NOMO-1 treated with dmso at 0.1 percent for 144 hours (cell line): ENCODE data around the gene MEGF10.
"Not testable (repeated sequence)": the region's sequence is repeated elsewhere in the genome, so short reads cannot be mapped to it uniquely, and the experiment has no call there.

Source experiments
- DNase-seq: peaks from one replicate; lab custom pipeline; 2025; ENCODE audit not compliant: unreplicated experiment; lab: John Stamatoyannopoulos, UW

The MEGF10 gene

DNA sequence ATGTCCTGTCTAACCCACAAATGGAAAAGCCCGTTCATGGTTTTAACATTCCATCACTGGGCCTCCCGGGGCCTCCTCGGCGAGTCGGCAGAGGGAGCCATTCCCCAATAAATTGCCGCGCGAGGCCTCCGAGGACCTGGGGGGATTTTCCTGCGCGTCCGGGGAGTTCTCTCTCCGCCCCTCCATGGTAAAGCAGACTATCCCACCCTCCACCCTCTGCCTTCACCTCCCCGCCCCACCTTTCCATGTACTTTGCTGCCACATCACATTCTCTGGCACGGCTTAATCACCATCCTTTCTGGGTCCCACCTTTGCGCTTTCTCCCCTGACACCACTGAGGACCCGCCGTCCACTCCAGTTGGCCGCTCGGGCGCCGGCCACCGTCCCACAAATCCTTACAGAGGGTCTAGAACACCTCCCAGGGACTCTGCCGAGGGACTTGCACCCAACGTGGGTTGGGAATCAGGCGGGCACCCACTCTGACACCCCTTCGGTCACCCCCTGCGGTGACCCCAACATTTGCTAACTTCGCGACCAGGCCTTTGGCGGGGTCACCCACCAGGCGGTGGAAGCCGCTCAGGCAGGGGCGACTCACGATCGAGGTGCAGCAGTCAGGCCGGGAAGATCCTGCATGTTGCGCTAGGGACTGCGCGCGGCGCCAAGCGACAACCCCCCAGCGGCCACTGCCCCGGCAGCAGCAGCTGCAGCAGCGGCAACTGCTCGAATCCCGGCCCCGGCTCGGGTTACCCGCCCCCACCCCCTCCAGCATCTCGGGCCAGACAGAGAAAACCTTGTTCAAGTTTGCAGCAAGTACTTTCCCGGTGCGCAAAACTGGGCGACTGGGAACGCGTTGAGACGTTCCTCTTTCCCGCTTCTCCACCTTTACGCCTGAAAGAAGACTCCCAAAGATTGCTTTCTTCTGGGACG lies at the start of gene MEGF10:
Gene MEGF10 (plus strand): TSS at position 778 of the 927 bp plus-strand sequence. CDS start 40,513 bp downstream, outside the sequence.
- no peak for DNase-seq

DNA sequence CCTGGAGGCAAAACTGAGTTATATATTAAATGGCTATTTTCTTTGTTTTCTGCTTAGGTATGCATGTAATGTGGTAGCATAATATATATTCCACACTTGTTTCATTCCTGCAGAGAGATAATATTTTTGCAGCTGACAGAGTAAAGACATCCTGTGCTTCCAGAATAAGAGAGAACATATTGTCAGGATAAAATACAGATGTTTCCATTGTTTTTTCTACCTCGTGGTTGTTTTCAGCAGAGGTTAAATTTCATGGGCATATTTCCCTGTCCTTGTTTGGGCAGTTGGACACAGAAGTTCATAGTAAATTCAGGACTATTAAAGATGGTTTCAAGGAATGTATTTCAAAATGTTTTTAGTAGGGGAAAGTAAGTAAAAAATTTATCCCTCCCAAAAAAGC lies 47.6 kb upstream of the MEGF10 start:
- DNase-seq = no peak

DNA sequence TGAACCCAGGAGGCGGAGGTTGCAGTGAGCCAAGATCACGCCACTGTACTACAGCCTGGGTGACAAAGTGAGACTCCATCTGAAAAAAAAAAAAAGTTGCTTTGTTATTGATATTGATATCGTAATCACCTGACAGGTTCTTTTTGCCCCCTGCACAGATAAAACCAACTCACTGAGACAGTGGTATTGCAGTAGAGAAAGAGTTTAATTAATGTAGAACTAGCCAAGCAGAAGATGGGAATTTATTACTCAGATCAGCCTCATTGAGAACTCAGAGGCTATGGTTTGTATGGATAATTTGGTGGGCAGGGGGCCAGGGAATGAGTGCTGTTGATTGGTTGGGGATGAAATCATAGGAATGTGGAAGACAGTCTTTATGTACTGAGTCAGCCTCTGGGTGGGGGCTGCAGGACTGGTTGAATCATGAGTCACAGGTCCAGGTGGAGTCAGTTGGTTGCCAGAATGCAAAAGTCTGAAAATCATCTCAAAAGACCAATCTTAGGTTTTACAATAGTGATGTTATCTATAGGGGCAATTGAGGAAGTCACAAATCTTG lies 35.8 kb upstream of the MEGF10 start:
- no peak for DNase-seq

DNA sequence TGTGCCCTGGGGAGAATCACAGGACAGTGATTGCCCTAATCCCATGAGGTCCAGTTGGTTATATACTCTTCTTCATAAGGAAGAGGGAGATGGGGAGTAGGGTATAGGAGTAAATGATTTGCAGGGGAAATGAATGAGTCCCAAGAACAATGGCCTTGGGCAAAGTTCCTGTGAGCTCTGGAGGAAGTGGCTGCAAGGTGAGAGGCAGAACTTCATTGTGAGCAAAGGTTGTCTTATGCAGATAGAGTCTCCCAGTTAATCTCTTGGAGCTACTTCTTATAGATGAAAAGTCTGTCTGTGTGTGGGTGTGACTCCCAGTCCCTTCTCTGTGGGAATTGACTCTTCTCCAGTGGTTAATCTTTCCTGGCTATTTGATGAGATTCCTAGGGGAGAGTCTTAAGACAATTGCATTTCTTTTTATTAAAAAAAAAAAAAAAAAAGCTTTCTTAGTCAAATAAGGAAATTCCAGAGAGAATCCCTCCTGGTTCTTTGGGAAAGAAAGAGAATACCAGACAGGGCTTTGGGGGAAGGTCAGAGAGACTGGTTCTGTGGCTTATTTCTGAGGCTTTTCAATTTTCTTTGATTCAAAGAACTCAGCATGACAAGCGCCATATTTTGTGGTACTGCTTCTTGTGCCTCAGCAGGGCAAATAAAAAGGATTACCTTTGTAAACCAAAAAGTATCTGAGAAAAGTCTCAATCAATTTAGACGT lies 33.6 kb upstream of the MEGF10 start:
- no peak for DNase-seq

DNA sequence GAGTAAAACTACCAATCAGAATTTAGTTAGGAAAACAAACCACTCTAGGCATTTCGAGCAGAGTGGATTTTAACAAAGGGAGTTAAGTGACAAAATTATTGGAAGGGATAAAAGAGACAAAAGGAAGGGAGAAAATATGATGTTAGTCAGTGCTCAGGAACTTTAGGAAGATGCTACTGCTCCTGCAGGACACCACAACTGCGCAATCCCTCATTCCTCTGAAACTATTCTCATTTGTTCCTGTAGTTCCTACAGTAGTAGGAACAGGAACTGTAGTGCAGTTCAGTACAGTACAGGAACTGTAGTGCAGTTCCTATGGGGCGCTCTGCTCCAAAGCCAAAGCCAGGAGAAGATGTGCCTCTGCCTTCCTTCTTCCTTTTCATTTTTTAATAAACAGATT lies 29.9 kb upstream of the MEGF10 start:
- DNase-seq = no peak

DNA sequence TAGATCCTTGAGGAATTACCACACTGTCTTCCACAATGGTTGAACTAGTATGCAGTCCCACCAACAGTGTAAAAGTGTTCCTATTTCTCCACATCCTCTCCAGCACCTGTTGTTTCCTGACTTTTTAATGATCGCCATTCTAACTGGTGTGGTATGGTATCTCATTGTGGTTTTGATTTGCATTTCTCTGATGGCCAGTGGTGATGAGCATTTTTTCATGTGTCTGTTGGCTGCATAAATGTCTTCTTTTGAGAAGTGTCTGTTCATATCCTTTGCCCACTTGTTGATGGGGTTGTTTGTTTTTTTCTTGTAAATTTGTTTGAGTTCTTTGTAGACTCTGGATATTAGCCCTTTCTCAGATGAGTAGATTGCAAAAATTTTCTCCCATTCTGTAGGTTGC lies 25.1 kb upstream of the MEGF10 start:
- DNase-seq = not testable (repeated sequence)

DNA sequence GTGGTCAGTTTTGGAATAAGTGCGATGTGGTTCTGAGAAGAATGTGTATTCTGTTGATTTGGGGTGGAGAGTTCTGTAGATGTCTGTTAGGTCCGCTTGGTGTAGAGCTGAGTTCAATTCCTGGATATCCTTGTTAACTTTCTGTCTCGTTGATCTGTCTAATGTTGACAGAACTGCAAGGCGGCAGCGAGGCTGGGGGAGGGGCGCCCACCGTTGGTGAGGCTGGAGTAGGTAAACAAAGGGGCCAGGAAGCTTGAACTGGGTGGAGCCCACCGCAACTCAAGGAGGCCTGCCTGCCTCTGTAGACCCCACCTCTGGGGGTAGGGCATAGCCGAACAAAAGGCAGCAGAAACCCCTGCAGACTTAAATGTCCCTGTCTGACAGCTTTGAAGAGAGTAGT lies 22.3 kb upstream of the MEGF10 start:
- DNase-seq = not testable (repeated sequence)

DNA sequence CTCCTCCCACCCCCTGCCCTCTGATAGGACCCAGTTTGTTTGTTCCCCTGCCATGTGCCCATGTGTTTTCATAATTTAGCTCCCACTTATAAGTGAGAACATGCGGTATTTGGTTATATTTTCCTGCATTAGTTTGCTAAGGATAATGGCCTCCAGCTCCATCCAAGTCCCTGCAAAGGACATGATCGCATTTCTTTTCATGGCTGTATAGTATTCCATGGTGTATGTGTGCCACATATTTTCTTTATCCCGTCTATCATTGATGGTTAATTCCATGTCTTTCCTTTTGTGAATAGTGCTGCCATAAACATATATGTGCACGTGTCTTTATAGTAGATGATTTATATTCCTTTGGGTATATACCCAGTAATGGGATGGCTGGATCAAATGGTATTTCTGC lies 19.9 kb upstream of the MEGF10 start:
- not testable (repeated sequence) for DNase-seq

DNA sequence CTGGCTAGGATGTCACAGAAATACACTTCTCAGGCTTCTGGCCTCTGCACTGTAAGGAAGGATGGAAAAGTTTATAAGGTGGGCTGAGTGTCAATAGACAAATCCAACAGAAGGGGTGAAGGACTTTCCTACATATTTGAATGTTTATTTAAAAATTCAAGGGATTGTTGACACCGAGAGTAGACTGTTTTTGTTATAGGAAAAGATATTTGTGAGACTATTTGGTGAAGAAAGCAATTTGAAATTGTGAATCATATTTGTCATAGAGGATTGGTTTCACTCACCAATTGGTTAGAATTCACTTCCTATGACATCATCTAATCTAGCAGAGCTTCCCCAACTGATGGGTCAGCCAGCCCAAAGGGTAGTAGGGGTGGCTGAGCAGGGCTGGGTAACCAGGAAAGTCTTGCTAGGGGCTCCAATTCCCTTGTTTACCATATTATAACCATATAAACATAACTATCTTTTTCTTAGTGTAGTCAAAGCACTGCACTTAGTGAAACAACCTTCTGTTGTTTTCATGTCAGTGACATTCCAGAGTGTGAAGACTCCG lies 14.9 kb upstream of the MEGF10 start:
- no peak for DNase-seq

DNA sequence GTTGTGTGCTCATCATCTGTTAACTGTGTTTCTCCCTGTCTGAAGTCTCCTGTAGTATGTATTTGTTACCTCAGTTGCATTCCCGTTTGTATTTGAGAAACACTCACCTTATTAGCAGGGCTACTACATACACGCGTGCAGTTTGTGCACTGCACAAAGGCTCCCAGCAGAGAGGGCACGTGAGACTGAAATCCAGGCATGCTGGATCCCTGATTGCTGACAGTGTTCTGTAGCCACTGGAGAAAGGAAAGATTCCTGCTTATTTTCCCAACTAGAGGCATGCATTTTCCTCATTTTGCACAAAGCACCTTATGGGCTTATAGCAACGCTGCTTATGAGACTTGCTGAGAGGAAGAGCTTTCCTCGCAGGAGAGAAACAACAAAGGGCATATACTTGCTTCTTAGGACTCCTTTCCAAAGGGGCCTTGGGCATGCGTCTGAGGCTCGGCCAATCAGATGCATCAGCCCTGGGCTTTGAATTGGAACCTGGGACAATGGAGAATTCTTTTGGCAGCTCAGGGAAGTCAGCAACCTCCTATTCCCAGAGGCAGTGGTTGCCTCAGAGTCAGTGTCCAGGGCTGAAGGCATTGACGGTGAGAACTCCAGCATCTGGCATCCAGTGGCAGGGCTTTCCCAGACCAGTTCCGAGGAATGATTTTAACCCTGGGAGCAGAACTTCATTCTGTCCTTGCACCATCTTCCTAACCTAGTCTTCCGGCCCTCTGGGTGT lies 9.9 kb upstream of the MEGF10 start:
- DNase-seq = no peak

DNA sequence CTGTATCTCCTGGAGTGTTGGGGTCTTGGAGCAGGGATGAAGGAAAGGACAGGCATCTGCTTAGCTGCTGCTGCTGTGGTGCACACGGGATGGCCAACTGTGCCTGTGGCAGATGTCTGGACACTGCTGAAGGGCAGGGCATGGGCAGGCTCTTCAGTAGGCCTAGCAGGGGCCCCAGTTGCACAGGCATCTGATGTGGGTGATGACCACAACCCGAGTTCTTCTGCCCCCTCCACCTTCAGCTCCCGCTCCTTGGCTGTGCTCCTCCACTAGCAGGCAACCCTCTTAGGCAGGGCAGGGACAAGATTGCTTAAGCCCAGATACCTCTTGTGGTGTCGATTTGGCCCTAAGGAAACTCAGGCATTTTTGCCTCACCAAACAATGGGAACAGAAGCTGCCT lies 9.0 kb upstream of the MEGF10 start:
- DNase-seq = no peak

DNA sequence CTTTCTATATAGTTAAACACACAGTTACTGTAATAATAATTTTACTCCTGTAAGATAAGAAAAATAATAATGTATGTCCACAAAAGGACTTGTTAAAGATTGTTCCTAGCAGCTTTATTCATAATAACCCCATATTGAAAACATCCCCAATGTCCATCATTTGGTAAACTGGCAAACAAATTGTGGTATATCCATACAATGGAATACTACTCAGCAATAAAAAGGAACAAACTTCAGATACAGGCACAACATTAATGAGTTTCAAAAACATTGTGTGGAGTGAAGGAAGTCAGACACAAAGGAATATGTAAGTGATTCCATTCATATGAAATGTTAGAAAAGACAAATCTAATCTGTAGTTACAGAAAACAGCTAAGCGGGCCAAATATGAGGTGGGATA lies 1.9 kb upstream of the MEGF10 start:
- no peak for DNase-seq

DNA sequence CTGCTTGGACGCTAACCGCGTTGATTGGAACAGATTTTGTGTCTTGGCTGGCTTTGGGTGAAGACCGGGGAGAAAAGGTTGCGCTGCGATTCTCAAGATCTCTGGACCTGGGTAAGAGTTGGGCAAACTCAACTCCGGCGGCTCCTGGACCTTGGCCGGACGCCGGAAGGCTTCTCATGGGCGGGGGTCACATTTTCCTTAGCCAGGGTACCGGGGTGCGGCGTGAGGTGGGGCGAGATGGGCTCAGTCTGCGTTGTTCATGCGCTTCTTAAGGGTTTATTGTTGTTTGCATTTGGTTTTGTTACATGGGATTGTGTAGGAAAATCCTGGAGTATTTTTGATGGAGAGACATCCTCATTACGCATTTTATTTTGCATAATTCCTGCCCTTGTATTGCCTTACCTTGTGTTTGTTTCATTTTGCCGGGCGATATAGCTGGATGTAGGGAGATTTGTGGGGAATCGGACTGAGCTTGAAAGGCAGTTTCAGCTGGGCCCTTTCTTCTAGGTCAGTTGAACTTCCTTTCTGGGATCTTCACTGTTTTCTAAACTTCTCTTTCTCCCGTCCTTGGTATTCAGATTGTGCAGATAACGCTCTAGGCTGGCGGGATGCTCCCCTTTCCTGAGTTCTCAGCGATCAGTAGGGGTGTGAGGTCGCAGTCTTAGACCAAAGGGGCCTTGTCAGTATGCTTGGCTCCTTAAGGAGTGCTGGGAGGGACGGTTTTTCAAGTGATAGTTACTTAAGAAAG lies 524 bp downstream of the MEGF10 start:
- DNase-seq = no peak

DNA sequence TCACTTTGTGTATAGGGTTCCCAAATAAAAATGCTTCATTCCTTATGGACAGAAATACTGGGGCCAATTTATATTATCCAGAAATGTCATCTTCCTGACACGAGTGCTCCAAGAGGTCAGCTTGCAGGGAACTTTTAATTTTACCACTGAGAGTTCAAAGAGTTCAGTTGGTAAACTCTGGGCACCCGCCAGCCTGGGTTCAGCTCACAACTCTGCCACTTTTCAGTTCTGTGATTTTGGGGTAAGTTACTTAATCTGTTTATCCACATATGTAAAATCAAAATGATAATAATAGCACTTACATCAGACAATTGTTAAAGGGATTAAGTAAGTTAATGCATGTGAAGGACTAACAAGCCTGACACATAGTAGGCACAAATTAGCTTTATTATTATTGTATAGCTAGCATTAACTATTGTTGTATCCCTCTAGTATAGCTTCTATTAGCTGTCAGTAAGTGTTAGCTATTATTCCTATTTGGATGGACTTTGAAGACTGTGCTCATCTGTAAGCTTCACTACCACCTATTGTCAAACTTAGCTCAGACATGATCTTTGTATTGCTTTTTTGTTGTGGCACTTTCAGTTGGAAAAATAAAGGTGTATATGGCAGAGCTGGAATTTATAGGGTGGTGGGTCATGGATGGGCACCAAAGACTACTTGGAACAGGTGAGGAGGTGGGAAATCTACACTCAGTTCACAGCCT lies 1.6 kb downstream of the MEGF10 start:
- no peak for DNase-seq

DNA sequence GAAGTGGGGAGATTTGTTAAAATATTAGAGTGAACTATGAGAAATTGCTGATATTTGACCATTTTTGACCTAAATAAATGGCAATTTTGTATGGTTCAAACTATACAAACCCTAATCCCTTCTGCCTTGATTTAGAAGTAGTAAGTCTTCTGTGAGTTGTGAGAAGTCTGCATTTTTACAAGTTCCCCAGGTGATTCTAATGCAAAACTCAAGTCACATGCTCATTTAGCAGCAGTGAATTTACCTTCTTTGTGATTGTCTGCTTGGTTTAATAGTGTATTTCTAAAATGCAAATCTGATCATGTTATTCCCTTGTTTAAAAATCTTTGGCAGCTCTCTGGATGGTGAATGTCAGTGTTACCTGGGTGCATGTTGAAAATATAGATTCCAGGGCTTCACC lies 2.8 kb downstream of the MEGF10 start:
- DNase-seq = no peak

DNA sequence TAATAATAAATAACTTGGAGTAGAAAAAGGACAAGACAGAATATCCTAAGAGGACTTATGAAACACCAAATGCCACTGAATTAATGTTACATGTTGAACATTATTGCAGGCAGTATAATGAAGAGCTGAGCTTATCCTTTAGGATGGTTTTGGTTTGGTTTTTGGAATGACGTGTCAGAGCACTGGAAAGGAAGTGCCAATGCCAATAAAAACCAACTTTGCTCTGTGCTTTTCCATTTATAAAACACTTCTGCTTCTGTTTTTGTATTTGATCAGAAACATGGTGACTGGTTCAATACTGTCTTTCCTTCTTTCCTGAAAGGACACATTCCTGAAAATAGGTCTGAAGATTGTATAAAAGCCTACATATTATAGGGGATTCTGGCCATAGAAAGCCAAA lies 4.2 kb downstream of the MEGF10 start:
- DNase-seq = no peak

DNA sequence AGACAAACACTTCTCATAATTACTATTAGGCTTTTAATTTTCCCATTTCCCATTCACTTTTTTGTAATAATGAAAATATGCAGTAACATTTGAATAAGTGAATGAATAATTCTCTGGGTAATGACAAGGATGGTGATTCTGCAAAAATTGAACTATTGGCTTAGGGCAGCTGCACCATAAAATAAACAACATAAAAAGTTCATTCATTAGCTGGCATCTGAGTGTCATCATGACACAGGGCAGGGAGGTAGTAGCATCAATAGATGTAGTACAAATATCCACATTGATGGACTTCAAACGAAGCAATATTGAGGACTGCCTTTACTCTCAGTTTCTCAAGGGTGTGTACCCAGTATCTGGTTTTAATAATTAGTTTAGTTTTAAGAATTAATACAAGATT lies 4.9 kb downstream of the MEGF10 start:
- no peak for DNase-seq

DNA sequence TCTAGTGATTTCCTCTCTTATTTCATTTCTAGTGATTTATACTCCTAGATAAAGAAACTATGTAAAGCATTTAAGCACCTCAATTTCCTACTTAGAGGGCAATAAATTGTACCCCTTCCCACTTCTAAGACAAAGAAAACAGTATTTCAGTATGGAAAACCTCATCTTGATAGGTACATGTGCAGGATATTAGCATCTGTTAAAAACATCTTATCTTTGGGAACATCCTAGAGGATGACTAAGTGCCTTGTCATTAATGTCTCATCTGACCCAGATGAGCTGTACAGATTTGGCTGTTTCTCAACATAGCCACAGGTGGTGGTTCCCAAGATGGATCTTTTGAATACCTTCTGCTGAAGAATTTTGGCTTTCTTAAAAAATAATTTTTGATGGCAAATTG lies 5.7 kb downstream of the MEGF10 start:
- DNase-seq = no peak

DNA sequence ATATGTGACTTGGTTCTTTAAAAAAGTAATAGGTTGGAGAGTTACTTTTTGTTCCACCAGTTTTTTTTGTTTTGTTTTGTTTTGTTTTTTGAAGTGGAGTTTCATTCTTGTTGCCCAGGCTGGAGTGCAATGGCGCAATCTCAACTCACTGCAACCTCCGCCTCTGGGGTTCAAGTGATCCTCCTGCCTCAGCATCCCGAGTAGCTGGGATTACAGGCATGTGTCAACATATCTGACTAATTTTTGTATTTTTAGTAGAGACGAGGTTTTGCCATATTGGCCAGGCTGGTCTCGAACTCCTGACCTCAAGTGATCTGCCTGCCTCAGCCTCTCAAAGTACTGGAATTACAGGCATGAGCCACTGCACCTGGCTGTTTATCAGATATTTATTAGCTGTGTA lies 6.3 kb downstream of the MEGF10 start:
- not testable (repeated sequence) for DNase-seq
